A549 (cell line): ENCODE results near the gene TMEM273. TPM values are rescaled to one million over a fixed set of nuclear protein-coding genes. Genes with fewer than 3 reads are reported as not detected.
A peak's percentile ranks its signal among the peaks of the same experiment; 100 is the strongest.

Experiments used
- ATAC-seq, 2 experiments: fragments of 200-7000 bp in 1 of 2; fragments of >200 bp in 1 of 2; cut with Nextera tagmentation in 1 of 2; cut with Tn5 transposase in 1 of 2; 3 replicates each; pipeline versions ENCODE4 v1.8.0 to v1.9.1; 2018 to 2020; ENCODE audit warnings: mild to moderate bottlenecking in 1 of 2, moderate library complexity in 1 of 2
- CTCF ChIA-PET: fragments of 300-600 bp; sonication (Branson Sonifier 250); formaldehyde crosslinking; extraction: SDS; loops from one replicate; lab custom pipeline; 2021; ENCODE audit warnings: antibody characterized with exemption, inconsistent platforms; lab: Yijun Ruan, JAX
- POLR2A ChIA-PET: fragments of 350-600 bp; formaldehyde crosslinking; extraction: SDS; loops from one replicate; lab custom pipeline; 2021; ENCODE audit warnings: antibody characterized with exemption, inconsistent platforms; lab: Yijun Ruan, JAX
- DNase-seq, 2 experiments: peaks; one replicate each; pipeline versions ENCODE4 v3.0.0 to v3.0.0-alpha.2; 2011 to 2016; ENCODE audit warnings: low read depth in 1 of 2, low spot score in 1 of 2
- FAIRE-seq: peaks from 2 replicates; lab custom pipeline; 2011; peaks lifted over from hg19 to GRCh38; lab: Jason Lieb, UNC
- H3K27ac ChIP-seq, 2 experiments: fragments of >200 bp; sonication (Bioruptor Twin); formaldehyde crosslinking; 3 replicates each; pipeline ENCODE4 v1.5.1; 2016 to 2017
- H3K4me1 ChIP-seq: fragments of >200 bp; sonication (Bioruptor Twin); formaldehyde crosslinking; 3 replicates; pipeline ENCODE4 v1.6.1; 2016
- H3K4me2 ChIP-seq: fragments of >200 bp; sonication (Bioruptor Twin); formaldehyde crosslinking; 3 replicates; pipeline ENCODE4 v1.6.1; 2016
- H3K4me3 ChIP-seq: fragments of >200 bp; sonication (Bioruptor Twin); formaldehyde crosslinking; 3 replicates; pipeline ENCODE4 v1.5.1; 2016
- H3K9me3 ChIP-seq: fragments of >200 bp; sonication (Bioruptor Twin); formaldehyde crosslinking; 3 replicates; pipeline ENCODE4 v1.6.1; 2016
- CBX2 ChIP-seq: fragments of 200-600 bp; sonication (generic); IDR thresholded peaks from 2 replicates; pipeline ENCODE4 v1.6.1; 2016; ENCODE audit warnings: low read depth, mild to moderate bottlenecking, borderline replicate concordance
- E2F6 ChIP-seq: IDR thresholded peaks from 2 replicates; pipeline ENCODE4 v1.6.1; 2012; ENCODE audit warnings: low read depth, borderline replicate concordance
- EHF ChIP-seq: fragments of 250-450 bp; sonication (Bioruptor Pico); IDR thresholded peaks from 2 replicates; pipeline ENCODE4 v1.5.0; 2020; ENCODE audit warnings: mild to moderate bottlenecking
- FOSB ChIP-seq: fragments of 250-450 bp; sonication (Bioruptor Pico); IDR thresholded peaks from 2 replicates; pipeline ENCODE4 v1.5.0; 2020; ENCODE audit warnings: mild to moderate bottlenecking, moderate library complexity
- FOSL2 ChIP-seq, 2 experiments: fragments of 450-650 bp in 1 of 2; fragments of >200 bp in 1 of 2; sonication (Bioruptor Twin) in 1 of 2; formaldehyde crosslinking; IDR thresholded peaks; 2 replicates each; pipeline versions ENCODE4 v1.5.0 to v1.6.1; 2016 to 2020; ENCODE audit warnings: mild to moderate bottlenecking in 1 of 2, moderate library complexity in 1 of 2
- GATA3 ChIP-seq: IDR thresholded peaks from 2 replicates; pipeline ENCODE4 v1.6.1; 2012; ENCODE audit warnings: borderline replicate concordance
- HDAC2 ChIP-seq: fragments of 200-600 bp; sonication (generic); IDR thresholded peaks from 2 replicates; pipeline ENCODE4 v1.6.1; 2016
- HES2 ChIP-seq: fragments of >200 bp; sonication (Bioruptor Twin); formaldehyde crosslinking; IDR thresholded peaks from 2 replicates; pipeline ENCODE4 v1.6.1; 2016
- HMGXB4 ChIP-seq: fragments of 250-450 bp; sonication (Bioruptor Pico); IDR thresholded peaks from 2 replicates; pipeline ENCODE4 v1.5.0; 2021; ENCODE audit warnings: mild to moderate bottlenecking, moderate library complexity, borderline replicate concordance
- HOXA7 ChIP-seq: fragments of 250-450 bp; sonication (Bioruptor Pico); IDR thresholded peaks from 2 replicates; pipeline ENCODE4 v1.5.0; 2020; ENCODE audit warnings: mild to moderate bottlenecking, moderate library complexity
- JUNB ChIP-seq: fragments of >200 bp; sonication (Bioruptor Twin); formaldehyde crosslinking; IDR thresholded peaks from 2 replicates; pipeline ENCODE4 v1.6.1; 2016
- KDM1A ChIP-seq: fragments of 200-600 bp; sonication (generic); IDR thresholded peaks from 2 replicates; pipeline ENCODE4 v1.6.1; 2016; ENCODE audit warnings: low read depth, mild to moderate bottlenecking
- KDM5A ChIP-seq: fragments of 200-600 bp; sonication (generic); IDR thresholded peaks from 2 replicates; pipeline ENCODE4 v1.6.1; 2016; ENCODE audit warnings: antibody characterized with exemption, mild to moderate bottlenecking
- MAX ChIP-seq: IDR thresholded peaks from 2 replicates; pipeline ENCODE4 v1.6.1; 2012
- MAZ ChIP-seq: fragments of 150-350 bp; IDR thresholded peaks from 2 replicates; pipeline ENCODE4 v1.6.1; 2014; ENCODE audit warnings: antibody characterized with exemption, low read depth, low read length, borderline replicate concordance
- MYC ChIP-seq: IDR thresholded peaks from 2 replicates; pipeline ENCODE4 v1.6.1; 2012; ENCODE audit warnings: mild to moderate bottlenecking, inconsistent platforms, low read length, improper control_type of control experiment, borderline replicate concordance
- NFE2L2 ChIP-seq: fragments of 150-350 bp; conservative IDR thresholded peaks from 2 replicates; pipeline ENCODE4 v1.6.1; 2014; ENCODE audit warnings: low read length
- NPAS2 ChIP-seq: fragments of 250-450 bp; sonication (Bioruptor Pico); IDR thresholded peaks from 2 replicates; pipeline ENCODE4 v1.8.0; 2022; ENCODE audit warnings: mild to moderate bottlenecking, moderate library complexity, borderline replicate concordance
- NR3C1 ChIP-seq: fragments of >200 bp; sonication (Bioruptor Twin); formaldehyde crosslinking; IDR thresholded peaks from 3 replicates; pipeline ENCODE4 v1.6.1; 2017
- POLR2AphosphoS2 ChIP-seq: conservative IDR thresholded peaks from 2 replicates; pipeline ENCODE4 v1.6.1; 2012; ENCODE audit warnings: low read length, improper control_type of control experiment, inconsistent platforms
- RFX5 ChIP-seq: fragments of 450-650 bp; IDR thresholded peaks from 2 replicates; pipeline ENCODE4 v1.7.1; 2014; ENCODE audit warnings: antibody characterized with exemption, mild to moderate bottlenecking, moderate library complexity
- SREBF2 ChIP-seq: fragments of 450-650 bp; IDR thresholded peaks from 2 replicates; pipeline ENCODE4 v1.6.1; 2014; ENCODE audit warnings: mild to moderate bottlenecking, moderate library complexity
- TP53 ChIP-seq: fragments of 250-450 bp; sonication (Bioruptor Pico); IDR thresholded peaks from 2 replicates; pipeline ENCODE4 v1.5.0; 2021; ENCODE audit warnings: mild to moderate bottlenecking, moderate library complexity
- USF2 ChIP-seq: fragments of 450-650 bp; IDR thresholded peaks from 2 replicates; pipeline ENCODE4 v1.6.1; 2014; ENCODE audit warnings: antibody characterized with exemption
- ZC3H11A ChIP-seq: fragments of 450-650 bp; IDR thresholded peaks from 2 replicates; pipeline ENCODE4 v1.6.1; 2014; ENCODE audit warnings: antibody characterized with exemption, mild to moderate bottlenecking
- ZNF302 ChIP-seq: fragments of 250-450 bp; sonication (Bioruptor Pico); IDR thresholded peaks from 2 replicates; pipeline ENCODE4 v1.9.0; 2021; ENCODE audit warnings: inconsistent platforms, mild to moderate bottlenecking, moderate library complexity
- WGBS: methylation state at CpG from one replicate; pipeline ENCODE4 v1.1.6; 2017; ENCODE audit errors: missing lambda C conversion rate; 5-methylcytosine and 5-hydroxymethylcytosine counted together
- polyA plus RNA-seq, 4 experiments: library from polyadenylated mRNA; depleted of rRNA in 3 of 4; stranded (reverse); fragments of >200 nt; fragmentation: RNase III in 1 of 4; extraction: RNeasy Plus Mini Kit Qiagen cat#74134 plus additional on column Dnase treatment in 1 of 4; gene quantifications; 2 replicates in 3 of 4; 3 replicates in 1 of 4; pipeline ENCODE4 v1.2.3, GENCODE V29; 2011 to 2017

TMEM273 gene
- polyA plus RNA-seq, 2 of the 4 experiments (the other 2 are of a cell fraction) = not detected

GRCh38 chr10:49141541-49142332 lies 46.5 kb downstream of the TMEM273 start:
- FAIRE-seq = no peak
- Histone ChIP-seq H3K9me3 (no peaks in the 10 kb centered on the region), H3K27ac (no peak overlapping the region), H3K4me1 (peaks cover 18% of the 10 kb centered on the region), H3K4me3 (no peak overlapping the region), H3K4me2 (no peak overlapping the region)
- POLR2A ChIA-PET = no interaction called here
- no peak for ATAC-seq
- DNase-seq = no peak
- 43% methylated on average over 5 of the region's 5 CpGs for WGBS
- TF ChIP-seq E2F6 = no peak
- TF ChIP-seq NFE2L2 = 0 out of 2 replicates have a peak, but pooled peaks have one; percentile 10
- CTCF ChIA-PET = no interaction called here

GRCh38 chr10:49140304-49141177 lies 47.6 kb downstream of the TMEM273 start:
- CTCF ChIA-PET = interaction anchor here (0.6 to 1.7 kb wide), 6 partner anchors 12 to 438 kb away, joined by 3 to 5 read pairs (median 3); no protein-coding TSS in a partner anchor
- ATAC-seq (no peak; a peak in 1 of 6 replicates), FAIRE-seq (no peak), DNase-seq (no peak)
- TF ChIP-seq POLR2AphosphoS2 = no peak
- no peak for TF ChIP-seq ZNF302 (CRISPR knock-in tag)
- no peak for TF ChIP-seq HMGXB4
- no peak for TF ChIP-seq NR3C1
- TF ChIP-seq HDAC2 = no peak
- TF ChIP-seq HOXA7 = no peak
- TF ChIP-seq KDM5A = no peak
- TF ChIP-seq ZC3H11A = no peak
- TF ChIP-seq E2F6 = no peak
- TF ChIP-seq TP53 (CRISPR knock-in tag) = no peak
- TF ChIP-seq GATA3 = no peak
- TF ChIP-seq RFX5 = no peak
- Histone ChIP-seq H3K4me3 (no peak overlapping the region), H3K9me3 (no peaks in the 10 kb centered on the region), H3K4me2 (peak overlapping the region; percentile 46), H3K4me1 (peaks cover 18% of the 10 kb centered on the region), H3K27ac (peak overlapping the region; percentile 59 to 73; a peak in 5 of 6 replicates)
- WGBS = 68% methylated on average over 4 of the region's 5 CpGs
- POLR2A ChIA-PET = interaction anchor here (1.1 kb wide), 1 partner anchor 21 kb away, joined by 3 read pairs; no protein-coding TSS in a partner anchor

- 0% methylated on average over 3 of the region's 4 CpGs for WGBS
- peak; percentile 68 to 71 for DNase-seq
- CTCF ChIA-PET = interaction anchor here (0.6 to 1.7 kb wide), 5 partner anchors 11 to 238 kb away, joined by 3 to 5 read pairs (median 3); no protein-coding TSS in a partner anchor
- peak overlapping the region; percentile 59 to 79 for H3K27ac ChIP-seq
- no peak for TF ChIP-seq EHF (CRISPR knock-in tag)
- no peak for TF ChIP-seq MYC
- peak; percentile 37; the same call in 1 of the 2 replicates for TF ChIP-seq FOSL2 (IDR thresholded peaks at IDR 0.05)
- TF ChIP-seq FOSL2 (CRISPR knock-in tag; IDR thresholded peaks at IDR 0.05) = peak; percentile 67
- TF ChIP-seq HES2 = no peak
- TF ChIP-seq USF2 = no peak
- no peak for TF ChIP-seq CBX2
- TF ChIP-seq KDM1A = no peak
- TF ChIP-seq FOSB = no peak
- TF ChIP-seq JUNB = peak; percentile 42; the same call in 1 of the 2 replicates
- TF ChIP-seq MAZ = no peak
- TF ChIP-seq SREBF2 = no peak
- no peak for TF ChIP-seq HDAC2
- no peak for TF ChIP-seq NPAS2 (CRISPR knock-in tag)
- peak; percentile 30; the same call in 1 of the 2 replicates for TF ChIP-seq MAX
- TF ChIP-seq, all 56 proteins: peak for 3
- Histone ChIP-seq H3K4me1 (peaks cover 18% of the 10 kb centered on the region), H3K9me3 (no peaks in the 10 kb centered on the region), H3K4me2 (peak overlapping the region; percentile 46), H3K4me3 (no peak overlapping the region)
- POLR2A ChIA-PET = interaction anchor here (1.1 kb wide), 1 partner anchor 22 kb away, joined by 3 read pairs; no protein-coding TSS in a partner anchor
- ATAC-seq (peak; percentile 92 to 95), FAIRE-seq (no peak)
These were observed 48.4 kb downstream of the TMEM273 start for GRCh38 chr10:49139846-49140195.
